ENCODE data around the gene NFIB.

DNA sequence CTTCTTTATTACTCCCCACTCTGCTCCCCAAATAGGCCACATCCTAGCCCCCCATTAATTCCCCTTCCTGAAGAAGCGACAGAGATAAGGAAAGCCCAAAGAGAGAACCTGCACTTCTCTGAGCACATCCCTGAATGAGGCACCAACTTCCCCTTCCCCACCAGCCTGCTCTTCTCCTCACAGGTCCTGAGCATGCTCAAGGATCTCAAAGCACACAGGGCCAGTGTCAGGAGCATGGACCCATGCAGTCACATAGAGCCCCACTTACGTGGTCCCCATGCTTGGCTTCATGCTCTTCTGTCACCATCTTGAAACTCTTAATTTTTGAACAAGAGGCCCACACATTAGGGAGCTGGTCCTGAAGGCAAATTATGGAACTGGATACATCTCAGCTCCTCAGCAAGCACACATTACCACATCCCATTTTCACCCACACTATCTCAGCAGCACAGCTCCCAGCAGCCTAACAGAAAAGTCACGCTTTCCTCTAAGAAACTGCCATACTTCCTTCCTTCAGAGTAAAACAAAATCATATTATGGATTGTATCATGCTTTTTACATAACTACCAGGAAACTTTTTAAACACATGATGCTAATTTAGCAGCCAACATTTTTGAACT lies 99.8 kb downstream of the NFIB start:
- TF ChIP-seq, protein P1, sequence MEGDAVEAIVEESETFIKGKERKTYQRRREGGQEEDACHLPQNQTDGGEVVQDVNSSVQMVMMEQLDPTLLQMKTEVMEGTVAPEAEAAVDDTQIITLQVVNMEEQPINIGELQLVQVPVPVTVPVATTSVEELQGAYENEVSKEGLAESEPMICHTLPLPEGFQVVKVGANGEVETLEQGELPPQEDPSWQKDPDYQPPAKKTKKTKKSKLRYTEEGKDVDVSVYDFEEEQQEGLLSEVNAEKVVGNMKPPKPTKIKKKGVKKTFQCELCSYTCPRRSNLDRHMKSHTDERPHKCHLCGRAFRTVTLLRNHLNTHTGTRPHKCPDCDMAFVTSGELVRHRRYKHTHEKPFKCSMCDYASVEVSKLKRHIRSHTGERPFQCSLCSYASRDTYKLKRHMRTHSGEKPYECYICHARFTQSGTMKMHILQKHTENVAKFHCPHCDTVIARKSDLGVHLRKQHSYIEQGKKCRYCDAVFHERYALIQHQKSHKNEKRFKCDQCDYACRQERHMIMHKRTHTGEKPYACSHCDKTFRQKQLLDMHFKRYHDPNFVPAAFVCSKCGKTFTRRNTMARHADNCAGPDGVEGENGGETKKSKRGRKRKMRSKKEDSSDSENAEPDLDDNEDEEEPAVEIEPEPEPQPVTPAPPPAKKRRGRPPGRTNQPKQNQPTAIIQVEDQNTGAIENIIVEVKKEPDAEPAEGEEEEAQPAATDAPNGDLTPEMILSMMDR (IDR thresholded peaks at IDR 0.05): no peak
- TF ChIP-seq EZH2phosphoT487 (IDR thresholded peaks at IDR 0.05): no peak
